ENCODE data around the gene SPCS1. TPM values are rescaled to one million over a fixed set of nuclear protein-coding genes. Genes with fewer than 3 reads are reported as not detected.

The SPCS1 gene
- total RNA-seq, 1 experiment from 2014 or later, result 101 TPM

GRCh38 chr3:52663098-52663497, 42.8 kb upstream of the SPCS1 start (continued):
- no peak for TF ChIP-seq ZNF425 (CRISPR knock-in tag; conservative IDR thresholded peaks at IDR 0.05)
- no peak for TF ChIP-seq JAZF1 (CRISPR knock-in tag; IDR thresholded peaks at IDR 0.05)
- TF ChIP-seq GRHL2 (CRISPR knock-in tag; IDR thresholded peaks at IDR 0.05; ENCODE audit: insufficient replicate concordance, severe bottlenecking), result no peak
- TF ChIP-seq PRDM15 (CRISPR knock-in tag; IDR thresholded peaks at IDR 0.05), result no peak
- no peak for TF ChIP-seq ZNF532 (CRISPR knock-in tag; IDR thresholded peaks at IDR 0.05; ENCODE audit: borderline replicate concordance)
- no peak for TF ChIP-seq USF2 (CRISPR knock-in tag; IDR thresholded peaks at IDR 0.05)
- TF ChIP-seq E2F5 (CRISPR knock-in tag; IDR thresholded peaks at IDR 0.05), result no peak
- TF ChIP-seq ZNF263 (CRISPR knock-in tag; IDR thresholded peaks at IDR 0.05; ENCODE audit: low read depth), result no peak
- TF ChIP-seq ZBTB21 (CRISPR knock-in tag; IDR thresholded peaks at IDR 0.05; ENCODE audit: borderline replicate concordance), result no peak
- TF ChIP-seq MLX (CRISPR knock-in tag; IDR thresholded peaks at IDR 0.05), result no peak
- no peak for TF ChIP-seq SMAD3 (CRISPR knock-in tag; IDR thresholded peaks at IDR 0.05; ENCODE audit: borderline replicate concordance)
- no peak for TF ChIP-seq ESRRA (CRISPR knock-in tag; IDR thresholded peaks at IDR 0.05; ENCODE audit: borderline replicate concordance)

Data from WTC11 (cell line).